Neural cell (in vitro differentiated cells): ENCODE results near the gene JAZF1. TPM values are rescaled to one million over a fixed set of nuclear protein-coding genes. Genes with fewer than 3 reads are reported as not detected.

ENCODE experiments used
- H2AFZ ChIP-seq: fragments of 200-600, 300-800 bp; sonication (generic), shearing (Covaris generic); 2 replicates; pipeline ENCODE4 v1.6.0; 2014; ENCODE audit warnings: low read depth, mild to moderate bottlenecking, antibody characterized with exemption, low read length, moderate library complexity
- H3F3A ChIP-seq: fragments of 200-600 bp; shearing (Covaris generic); 2 replicates; pipeline ENCODE4 v1.6.1; 2016; ENCODE audit warnings: mild to moderate bottlenecking, moderate library complexity, mixed read lengths, antibody characterized with exemption, low read length; ENCODE audit not compliant: insufficient read depth, poor library complexity, severe bottlenecking
- H3K27ac ChIP-seq: fragments of 200-600, 300-800 bp; sonication (generic), shearing (Covaris generic); 2 replicates; pipeline ENCODE4 v1.5.1; 2014; ENCODE audit warnings: mild to moderate bottlenecking, low read length, moderate library complexity
- H3K27me3 ChIP-seq: fragments of 300-800, 200-600 bp; sonication (generic), shearing (Covaris generic); 2 replicates; pipeline ENCODE4 v1.6.0; 2014; ENCODE audit warnings: mild to moderate bottlenecking, low read depth, low read length, moderate library complexity; ENCODE audit not compliant: insufficient read depth
- H3K36me3 ChIP-seq: fragments of 300-800, 200-600 bp; sonication (generic), shearing (Covaris generic); 2 replicates; pipeline ENCODE4 v1.5.1; 2014; ENCODE audit warnings: mild to moderate bottlenecking, antibody characterized with exemption, low read length, moderate library complexity; ENCODE audit not compliant: insufficient read depth
- H3K4me2 ChIP-seq: fragments of 300-800, 200-600 bp; sonication (generic), shearing (Covaris generic); 2 replicates; pipeline ENCODE4 v1.6.0; 2014; ENCODE audit warnings: mild to moderate bottlenecking, low read length
- H3K4me3 ChIP-seq: fragments of 300-800, 200-600 bp; sonication (generic), shearing (Covaris generic); 2 replicates; pipeline ENCODE4 v1.5.1; 2014; ENCODE audit warnings: mild to moderate bottlenecking, low read length, moderate library complexity
- H3K79me2 ChIP-seq: fragments of 200-600 bp; shearing (Covaris generic); replicated peaks from 2 replicates; pipeline ENCODE4 v1.6.0; 2014; ENCODE audit warnings: mild to moderate bottlenecking, low read length, moderate library complexity; ENCODE audit not compliant: insufficient read depth
- H3K9ac ChIP-seq: fragments of 300-800, 200-600 bp; sonication (generic), shearing (Covaris generic); 2 replicates; pipeline ENCODE4 v1.6.1; 2016; ENCODE audit warnings: mild to moderate bottlenecking, low read length, mixed read lengths
- H3K9me2 ChIP-seq: fragments of 200-600 bp; shearing (Covaris generic); 2 replicates; pipeline ENCODE4 v1.6.1; 2016; ENCODE audit warnings: mild to moderate bottlenecking, low read length, mixed read lengths; ENCODE audit not compliant: insufficient read depth
- H3K9me3 ChIP-seq: fragments of 200-600, 300-800 bp; sonication (generic), shearing (Covaris generic); 2 replicates; pipeline ENCODE4 v1.6.1; 2016; ENCODE audit warnings: mild to moderate bottlenecking, mixed run types, low read length, moderate library complexity, mixed read lengths
- H4K20me1 ChIP-seq: fragments of 200-600 bp; shearing (Covaris generic); 2 replicates; pipeline ENCODE4 v1.6.1; 2016; ENCODE audit warnings: mild to moderate bottlenecking, mixed run types; ENCODE audit not compliant: insufficient read depth
- CTCF ChIP-seq: fragments of 450-650 bp; IDR thresholded peaks from 2 replicates; pipeline ENCODE4 v1.5.1; 2014; ENCODE audit warnings: antibody characterized with exemption, mild to moderate bottlenecking, moderate library complexity; ENCODE audit not compliant: poor library complexity, severe bottlenecking
- EP300 ChIP-seq: fragments of 450-650 bp; conservative IDR thresholded peaks from 2 replicates; pipeline ENCODE4 v1.6.1; 2014; ENCODE audit warnings: antibody characterized with exemption, mild to moderate bottlenecking, moderate library complexity; ENCODE audit not compliant: poor library complexity, severe bottlenecking
- EZH2 ChIP-seq: fragments of 200-600, 300-800 bp; shearing (Covaris generic), sonication (generic); IDR thresholded peaks from 2 replicates; pipeline ENCODE4 v1.6.1; 2014; ENCODE audit warnings: antibody characterized with exemption, low read length, borderline replicate concordance, mild to moderate bottlenecking; ENCODE audit not compliant: insufficient read depth, poor library complexity, severe bottlenecking
- MXI1 ChIP-seq: fragments of 450-650 bp; conservative IDR thresholded peaks from 2 replicates; pipeline ENCODE4 v1.6.1; 2014; ENCODE audit warnings: antibody characterized with exemption, mild to moderate bottlenecking; ENCODE audit not compliant: poor library complexity, severe bottlenecking
- POLR2AphosphoS5 ChIP-seq: IDR thresholded peaks from 2 replicates; pipeline ENCODE4 v1.6.1; 2012
- RAD21 ChIP-seq: fragments of 450-650 bp; conservative IDR thresholded peaks from 2 replicates; pipeline ENCODE4 v1.6.1; 2014; ENCODE audit warnings: antibody characterized with exemption, mild to moderate bottlenecking, moderate library complexity
- SMC3 ChIP-seq: fragments of 450-650 bp; conservative IDR thresholded peaks from 2 replicates; pipeline ENCODE4 v1.6.1; 2014; ENCODE audit warnings: antibody characterized with exemption, mild to moderate bottlenecking, moderate library complexity; ENCODE audit not compliant: poor library complexity
- TAF1 ChIP-seq: IDR thresholded peaks from 2 replicates; pipeline ENCODE4 v1.6.1; 2012; ENCODE audit warnings: low read depth
- polyA plus RNA-seq: library from polyadenylated mRNA; depleted of rRNA; stranded (reverse); fragments of >200 nt; gene quantifications from 2 replicates; pipeline ENCODE4 v1.2.3, GENCODE V29; 2014
- TF ChIP-seq, protein P1 (sequence below): IDR thresholded peaks from 2 replicates; pipeline ENCODE4 v1.6.1; 2012; ENCODE audit warnings: borderline replicate concordance

The JAZF1 gene
- polyA plus RNA-seq, 1 donor from 2014 or later, result 29.5 TPM

GRCh38 chr7:27952456-27953285, 227.9 kb downstream of the JAZF1 start:
- no peaks in the 10 kb centered on the region for H3K9me3 ChIP-seq
- no peaks in the 10 kb centered on the region for H3K36me3 ChIP-seq
- H3F3A ChIP-seq, result no peaks in the 10 kb centered on the region
- no peak overlapping the region for H3K4me2 ChIP-seq
- no peaks in the 10 kb centered on the region for H3K9me2 ChIP-seq
- no peak overlapping the region for H3K4me3 ChIP-seq
- no peaks in the 10 kb centered on the region for H4K20me1 ChIP-seq
- H3K9ac ChIP-seq, result no peak overlapping the region
- H3K27ac ChIP-seq, result no peak overlapping the region
- TF ChIP-seq EP300 (no peak), SMC3 (no peak), MXI1 (no peak), EZH2 (no peak), POLR2AphosphoS5 (no peak), TAF1 (no peak), CTCF (no peak), RAD21 (no peak)
- TF ChIP-seq, protein P1, sequence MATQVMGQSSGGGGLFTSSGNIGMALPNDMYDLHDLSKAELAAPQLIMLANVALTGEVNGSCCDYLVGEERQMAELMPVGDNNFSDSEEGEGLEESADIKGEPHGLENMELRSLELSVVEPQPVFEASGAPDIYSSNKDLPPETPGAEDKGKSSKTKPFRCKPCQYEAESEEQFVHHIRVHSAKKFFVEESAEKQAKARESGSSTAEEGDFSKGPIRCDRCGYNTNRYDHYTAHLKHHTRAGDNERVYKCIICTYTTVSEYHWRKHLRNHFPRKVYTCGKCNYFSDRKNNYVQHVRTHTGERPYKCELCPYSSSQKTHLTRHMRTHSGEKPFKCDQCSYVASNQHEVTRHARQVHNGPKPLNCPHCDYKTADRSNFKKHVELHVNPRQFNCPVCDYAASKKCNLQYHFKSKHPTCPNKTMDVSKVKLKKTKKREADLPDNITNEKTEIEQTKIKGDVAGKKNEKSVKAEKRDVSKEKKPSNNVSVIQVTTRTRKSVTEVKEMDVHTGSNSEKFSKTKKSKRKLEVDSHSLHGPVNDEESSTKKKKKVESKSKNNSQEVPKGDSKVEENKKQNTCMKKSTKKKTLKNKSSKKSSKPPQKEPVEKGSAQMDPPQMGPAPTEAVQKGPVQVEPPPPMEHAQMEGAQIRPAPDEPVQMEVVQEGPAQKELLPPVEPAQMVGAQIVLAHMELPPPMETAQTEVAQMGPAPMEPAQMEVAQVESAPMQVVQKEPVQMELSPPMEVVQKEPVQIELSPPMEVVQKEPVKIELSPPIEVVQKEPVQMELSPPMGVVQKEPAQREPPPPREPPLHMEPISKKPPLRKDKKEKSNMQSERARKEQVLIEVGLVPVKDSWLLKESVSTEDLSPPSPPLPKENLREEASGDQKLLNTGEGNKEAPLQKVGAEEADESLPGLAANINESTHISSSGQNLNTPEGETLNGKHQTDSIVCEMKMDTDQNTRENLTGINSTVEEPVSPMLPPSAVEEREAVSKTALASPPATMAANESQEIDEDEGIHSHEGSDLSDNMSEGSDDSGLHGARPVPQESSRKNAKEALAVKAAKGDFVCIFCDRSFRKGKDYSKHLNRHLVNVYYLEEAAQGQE, result no peak
- no peak overlapping the region for H2AFZ ChIP-seq
- H3K27me3 ChIP-seq, result no peaks in the 10 kb centered on the region
- no peaks in the 10 kb centered on the region for H3K79me2 ChIP-seq

- no peak overlapping the region for H2AFZ ChIP-seq
- TF ChIP-seq POLR2AphosphoS5, result no peak
- TF ChIP-seq EZH2, result no peak
- TF ChIP-seq RAD21, result no peak
- TF ChIP-seq CTCF, result no peak
- no peak for TF ChIP-seq MXI1
- no peak for TF ChIP-seq EP300
- no peak for TF ChIP-seq SMC3
- no peak for TF ChIP-seq TAF1
- TF ChIP-seq, protein P1, result no peak
- no peaks in the 10 kb centered on the region for H3K9me3 ChIP-seq
- H3F3A ChIP-seq, result no peaks in the 10 kb centered on the region
- H3K27ac ChIP-seq, result no peak overlapping the region
- H3K27me3 ChIP-seq, result no peaks in the 10 kb centered on the region
- H3K4me3 ChIP-seq, result no peak overlapping the region
- no peaks in the 10 kb centered on the region for H4K20me1 ChIP-seq
- H3K9ac ChIP-seq, result no peak overlapping the region
- H3K9me2 ChIP-seq, result no peaks in the 10 kb centered on the region
- no peaks in the 10 kb centered on the region for H3K36me3 ChIP-seq
- no peak overlapping the region for H3K4me2 ChIP-seq
- no peaks in the 10 kb centered on the region for H3K79me2 ChIP-seq
Measured at GRCh38 chr7:27950123-27950522, 230.5 kb downstream of the JAZF1 start.
